Hindlimb muscle (tissue), 1 donor: ENCODE data around the gene VPS37D. TPM values are rescaled to one million over a fixed set of nuclear protein-coding genes. Genes with fewer than 3 reads are reported as not detected.
"Not testable (repeated sequence)": the region's sequence is repeated elsewhere in the genome, so short reads cannot be mapped to it uniquely, and the experiment has no call there.

Experiments
- DNase-seq: peaks from one replicate; pipeline ENCODE4 v3.0.0-alpha.2; 2013
- polyA plus RNA-seq: library from polyadenylated mRNA; unstranded; fragments of 120-200 nt; gene quantifications from one replicate; pipeline ENCODE4 v1.2.1, GENCODE V29; 2013; ENCODE audit not compliant: insufficient read length

VPS37D gene
- polyA plus RNA-seq, 1 donor, result 3.1 TPM

- DNase-seq, result no peak
Observed at GRCh38 chr7:73706126-73707044, 38.8 kb downstream of the VPS37D start.

GRCh38 chr7:73707045-73707631 is 39.5 kb downstream of the VPS37D start:
- no peak for DNase-seq

- no peak for DNase-seq
Observed at GRCh38 chr7:73708961-73709549, 41.4 kb downstream of the VPS37D start.

GRCh38 chr7:73712773-73713172 is 45.1 kb downstream of the VPS37D start:
- no peak for DNase-seq

- DNase-seq, result not testable (repeated sequence)
Observed at GRCh38 chr7:73713319-73713718, 45.7 kb downstream of the VPS37D start.

- peak; percentile 62 for DNase-seq
Observed at GRCh38 chr7:73715648-73716317, 48.2 kb downstream of the VPS37D start.

GRCh38 chr7:73716318-73716890 is 48.8 kb downstream of the VPS37D start:
- DNase-seq, result no peak

GRCh38 chr7:73717025-73717807 is 49.6 kb downstream of the VPS37D start:
- DNase-seq, result peak; percentile 63

GRCh38 chr7:73717991-73718405 is 50.4 kb downstream of the VPS37D start:
- no peak for DNase-seq

- no peak for DNase-seq
Observed at GRCh38 chr7:73718438-73718881, 50.8 kb downstream of the VPS37D start.

- DNase-seq, result no peak
Observed at GRCh38 chr7:73718905-73719805, 51.5 kb downstream of the VPS37D start, which contains the start of gene STX1A. STX1A (minus strand) TSS chr7:73719669; CDS start chr7:73719631, 38 bp downstream.

GRCh38 chr7:73719806-73720169 is 52.2 kb downstream of the VPS37D start:
- DNase-seq, result no peak

GRCh38 chr7:73720443-73720842 is 52.8 kb downstream of the VPS37D start:
- DNase-seq, result not testable (repeated sequence)

- DNase-seq, result peak; percentile 58
Observed at GRCh38 chr7:73721377-73721817, 53.8 kb downstream of the VPS37D start.

Other genes starting within 250 kb of the VPS37D start
- gene FZD9, start 234.1 kb upstream of the VPS37D start, polyA plus RNA-seq, result 27.1 TPM
- 53.0 TPM for gene BAZ1B, start 145.5 kb upstream of the VPS37D start, polyA plus RNA-seq
- gene BCL7B, start 110.1 kb upstream of the VPS37D start, polyA plus RNA-seq, result 37.7 TPM
- gene TBL2, start 89.3 kb upstream of the VPS37D start, polyA plus RNA-seq, result 23.6 TPM
- gene MLXIPL, start 43.3 kb upstream of the VPS37D start, polyA plus RNA-seq, result 1.7 TPM
- 7.8 TPM for gene DNAJC30, start 15.6 kb downstream of the VPS37D start, polyA plus RNA-seq
- gene BUD23, start 15.8 kb downstream of the VPS37D start, polyA plus RNA-seq, result 79.8 TPM
- 18.2 TPM for gene STX1A, start 51.8 kb downstream of the VPS37D start, polyA plus RNA-seq
- 12.4 TPM for gene ABHD11, start 71.0 kb downstream of the VPS37D start, polyA plus RNA-seq
- 0.40 TPM for gene CLDN3, start 102.4 kb downstream of the VPS37D start, polyA plus RNA-seq
- gene CLDN4, start 163.2 kb downstream of the VPS37D start, polyA plus RNA-seq, result 0.97 TPM
- 1.5 TPM for gene METTL27, start 174.7 kb downstream of the VPS37D start, polyA plus RNA-seq
- gene TMEM270, start 193.3 kb downstream of the VPS37D start, polyA plus RNA-seq, result not detected